Suprapubic skin (tissue), 4 donors: Measurements from ENCODE around the gene RBBP8NL. TPM values are rescaled to one million over a fixed set of nuclear protein-coding genes. Genes with fewer than 3 reads are reported as not detected.
A peak's percentile ranks its signal among the peaks of the same experiment; 100 is the strongest.

Experiments used
- DNase-seq, 2 donors: peaks; one replicate each; pipeline ENCODE4 v3.0.0-alpha.2; 2019; ENCODE audit warnings: low spot score in 2 of 2
- H3K27ac ChIP-seq: fragments of 200-600 bp; sonication (generic); one replicate; pipeline ENCODE4 v1.5.1; 2019
- H3K27me3 ChIP-seq: fragments of 200-600 bp; sonication (generic); one replicate; pipeline ENCODE4 v1.5.1; 2019
- H3K36me3 ChIP-seq: fragments of 200-600 bp; sonication (generic); one replicate; pipeline ENCODE4 v1.5.1; 2019
- H3K4me1 ChIP-seq: fragments of 200-600 bp; sonication (generic); one replicate; pipeline ENCODE4 v1.5.1; 2019
- H3K4me3 ChIP-seq: fragments of 200-600 bp; sonication (generic); one replicate; pipeline ENCODE4 v1.5.1; 2019; ENCODE audit warnings: mild to moderate bottlenecking
- H3K9me3 ChIP-seq: fragments of 200-600 bp; sonication (generic); one replicate; pipeline ENCODE4 v1.5.1; 2019
- EP300 ChIP-seq: sonication (generic); formaldehyde crosslinking; IDR thresholded peaks from one replicate; pipeline ENCODE4 v1.6.1; 2017; ENCODE audit warnings: antibody characterized with exemption
- POLR2A ChIP-seq, 2 donors: fragments of 450-650 bp; IDR thresholded peaks; one replicate each; pipeline ENCODE4 v1.6.1; 2017; ENCODE audit warnings: antibody characterized with exemption in 2 of 2, mild to moderate bottlenecking in 2 of 2, moderate library complexity in 2 of 2
- POLR2AphosphoS5 ChIP-seq, 3 donors: sonication (generic); formaldehyde crosslinking; IDR thresholded peaks; one replicate each; pipeline ENCODE4 v1.6.1; 2017; ENCODE audit warnings: antibody characterized with exemption in 3 of 3
- whole genome bisulfite sequencing: methylation state at CpG from one replicate; pipeline ENCODE4 v1.1.5; 2018; 5-methylcytosine and 5-hydroxymethylcytosine counted together
- total RNA-seq, 4 donors: library from RNA; depleted of rRNA; stranded (reverse); fragments of >200 nt; gene quantifications; one replicate each; pipeline ENCODE4 v1.1.0, GENCODE V29; 2016
- TF ChIP-seq, protein P1 (sequence below), 2 donors: fragments of 200-600 bp in 1 of 2; fragments of 450-650 bp in 1 of 2; sonication (generic) in 1 of 2; IDR thresholded peaks; one replicate each; pipeline ENCODE4 v1.5.1; 2016 to 2019; ENCODE audit warnings: antibody characterized with exemption in 2 of 2, mild to moderate bottlenecking in 1 of 2, moderate library complexity in 1 of 2

The RBBP8NL gene
- total RNA-seq, 4 donors from 2014 or later: 2.0 to 6.6 (median 3.9) TPM

DNA sequence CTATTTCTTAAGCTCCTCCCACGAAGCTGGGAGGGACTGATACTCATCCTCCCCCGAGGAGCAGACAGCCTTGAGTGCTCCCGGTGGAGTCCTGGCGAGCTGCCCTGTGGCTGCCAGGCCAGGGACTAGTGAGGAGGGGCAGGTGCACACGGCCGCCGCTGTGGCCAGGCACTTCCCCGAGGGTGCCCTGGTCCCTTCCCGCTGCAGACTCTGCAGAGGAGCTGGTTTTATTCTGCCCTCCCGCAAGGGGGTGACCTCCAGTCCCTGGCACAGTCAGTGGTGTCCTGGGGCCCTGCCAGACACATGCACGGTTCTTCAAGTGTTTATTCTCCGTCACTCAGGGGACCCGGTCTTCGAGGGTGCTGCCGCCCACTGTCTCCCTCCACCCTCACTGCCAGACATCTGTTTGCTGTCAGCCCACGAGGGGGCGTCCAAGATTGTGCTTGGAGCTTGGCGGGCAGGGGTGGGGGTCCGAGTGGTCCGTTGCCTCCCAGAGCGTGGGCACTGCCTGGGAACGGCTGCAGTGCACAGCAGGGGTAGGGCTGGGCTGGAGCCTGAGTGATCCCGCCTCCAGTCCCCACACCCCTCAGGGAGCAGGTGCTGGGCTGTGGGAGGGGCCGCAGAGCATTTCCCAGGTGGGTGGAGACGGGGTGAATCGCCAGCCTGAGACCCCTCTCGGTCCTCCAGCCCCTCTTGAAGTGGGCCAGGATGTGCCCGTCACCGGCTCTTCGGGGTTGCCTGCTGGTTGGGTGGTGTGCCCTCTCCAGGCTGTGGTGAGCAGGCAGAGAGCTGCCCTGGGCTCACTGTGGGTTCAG is 17.2 kb downstream of the RBBP8NL start:
- no peaks in the 10 kb centered on the region for H3K36me3 ChIP-seq
- 12% methylated on average over 9 of the region's 30 CpGs for WGBS
- H3K27ac ChIP-seq: no peak overlapping the region
- no peak overlapping the region for H3K4me3 ChIP-seq
- no peak for DNase-seq
- no peaks in the 10 kb centered on the region for H3K27me3 ChIP-seq
- no peaks in the 10 kb centered on the region for H3K9me3 ChIP-seq
- TF ChIP-seq EP300: no peak
- TF ChIP-seq, protein P1, sequence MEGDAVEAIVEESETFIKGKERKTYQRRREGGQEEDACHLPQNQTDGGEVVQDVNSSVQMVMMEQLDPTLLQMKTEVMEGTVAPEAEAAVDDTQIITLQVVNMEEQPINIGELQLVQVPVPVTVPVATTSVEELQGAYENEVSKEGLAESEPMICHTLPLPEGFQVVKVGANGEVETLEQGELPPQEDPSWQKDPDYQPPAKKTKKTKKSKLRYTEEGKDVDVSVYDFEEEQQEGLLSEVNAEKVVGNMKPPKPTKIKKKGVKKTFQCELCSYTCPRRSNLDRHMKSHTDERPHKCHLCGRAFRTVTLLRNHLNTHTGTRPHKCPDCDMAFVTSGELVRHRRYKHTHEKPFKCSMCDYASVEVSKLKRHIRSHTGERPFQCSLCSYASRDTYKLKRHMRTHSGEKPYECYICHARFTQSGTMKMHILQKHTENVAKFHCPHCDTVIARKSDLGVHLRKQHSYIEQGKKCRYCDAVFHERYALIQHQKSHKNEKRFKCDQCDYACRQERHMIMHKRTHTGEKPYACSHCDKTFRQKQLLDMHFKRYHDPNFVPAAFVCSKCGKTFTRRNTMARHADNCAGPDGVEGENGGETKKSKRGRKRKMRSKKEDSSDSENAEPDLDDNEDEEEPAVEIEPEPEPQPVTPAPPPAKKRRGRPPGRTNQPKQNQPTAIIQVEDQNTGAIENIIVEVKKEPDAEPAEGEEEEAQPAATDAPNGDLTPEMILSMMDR (IDR thresholded peaks at IDR 0.05): peak in 1 of 2 donors; percentile 16
- peaks cover 36% of the 10 kb centered on the region for H3K4me1 ChIP-seq

DNA sequence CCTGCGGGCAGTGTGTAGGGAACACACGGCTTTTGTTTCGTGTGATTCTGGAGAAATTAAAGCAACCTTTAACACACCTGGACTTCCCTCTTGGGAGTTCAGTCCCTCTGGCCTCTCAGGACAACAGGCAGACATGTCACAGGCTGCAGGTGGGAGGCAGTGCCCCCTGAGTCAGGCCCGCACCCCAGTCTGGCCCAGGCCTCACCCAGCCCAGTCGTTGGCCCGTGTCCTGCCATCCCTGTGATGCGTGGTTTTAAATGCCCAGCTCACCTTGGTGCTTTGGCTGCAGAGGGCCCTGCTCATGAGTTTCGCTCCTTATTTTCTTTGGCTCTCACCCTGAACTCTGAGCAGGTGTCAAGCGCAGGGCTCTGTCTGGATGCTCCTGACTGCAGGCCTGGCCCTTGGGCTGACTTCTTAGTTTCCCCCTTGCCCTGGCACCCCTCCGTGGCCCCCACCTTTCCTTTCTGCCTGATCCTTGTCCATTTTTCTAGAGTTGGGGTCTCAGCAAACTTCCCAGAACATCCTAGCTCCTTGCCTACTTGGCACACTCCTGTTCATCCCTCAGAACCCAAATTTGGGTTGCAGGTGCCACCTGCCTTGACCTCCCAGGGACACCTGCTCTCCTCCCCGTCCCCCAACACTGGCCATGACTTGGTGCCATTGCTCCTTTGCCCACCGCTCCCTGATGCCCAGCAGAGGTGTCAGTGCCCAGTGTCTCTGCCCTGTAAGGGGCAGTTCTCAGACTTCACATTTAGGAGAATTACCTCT is 18.1 kb downstream of the RBBP8NL start:
- H3K4me1 ChIP-seq: peaks cover 39% of the 10 kb centered on the region
- H3K27me3 ChIP-seq: no peaks in the 10 kb centered on the region
- H3K36me3 ChIP-seq: no peaks in the 10 kb centered on the region
- 86% methylated on average over 10 of the region's 12 CpGs for WGBS
- no peaks in the 10 kb centered on the region for H3K9me3 ChIP-seq
- no peak overlapping the region for H3K4me3 ChIP-seq
- no peak for DNase-seq
- TF ChIP-seq POLR2A (IDR thresholded peaks at IDR 0.05): no peak
- TF ChIP-seq EP300: no peak
- TF ChIP-seq POLR2AphosphoS5 (IDR thresholded peaks at IDR 0.05): no peak
- TF ChIP-seq, protein P1 (IDR thresholded peaks at IDR 0.05): no peak
- H3K27ac ChIP-seq: no peak overlapping the region

GRCh38 chr20:62408640-62409039 is 18.7 kb downstream of the RBBP8NL start:
- H3K4me3 ChIP-seq: no peak overlapping the region
- peaks cover 39% of the 10 kb centered on the region for H3K4me1 ChIP-seq
- TF ChIP-seq POLR2A (IDR thresholded peaks at IDR 0.05): no peak
- no peaks in the 10 kb centered on the region for H3K27me3 ChIP-seq
- no peak for DNase-seq
- no peak overlapping the region for H3K27ac ChIP-seq
- 90% methylated on average over 9 of the region's 12 CpGs for WGBS
- no peaks in the 10 kb centered on the region for H3K36me3 ChIP-seq
- no peaks in the 10 kb centered on the region for H3K9me3 ChIP-seq

DNA sequence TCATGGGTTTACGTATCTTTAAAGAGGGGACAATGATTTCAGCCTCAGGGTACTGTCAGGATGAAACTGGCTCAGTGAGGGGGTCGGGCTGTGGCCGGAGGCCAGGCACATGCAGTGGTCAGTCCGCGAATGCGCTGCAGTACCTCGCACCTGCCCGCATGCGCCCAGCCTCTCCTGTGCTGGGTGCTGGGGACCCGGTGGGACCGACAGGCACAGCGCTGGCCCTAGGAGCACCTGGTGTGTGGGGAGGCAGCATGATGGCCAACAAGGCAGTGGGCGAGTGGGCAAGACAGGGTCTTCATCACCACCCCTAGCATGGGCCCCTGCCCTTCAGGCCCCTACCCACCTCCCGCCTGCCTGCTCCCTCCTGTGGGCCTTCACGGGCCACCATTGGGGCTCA is 19.3 kb downstream of the RBBP8NL start:
- no peak overlapping the region for H3K27ac ChIP-seq
- H3K36me3 ChIP-seq: no peaks in the 10 kb centered on the region
- H3K27me3 ChIP-seq: no peaks in the 10 kb centered on the region
- no peak overlapping the region for H3K4me3 ChIP-seq
- H3K9me3 ChIP-seq: no peaks in the 10 kb centered on the region
- TF ChIP-seq POLR2AphosphoS5 (IDR thresholded peaks at IDR 0.05): no peak
- TF ChIP-seq POLR2A (IDR thresholded peaks at IDR 0.05): no peak
- TF ChIP-seq, protein P1 (IDR thresholded peaks at IDR 0.05): no peak
- TF ChIP-seq EP300: no peak
- DNase-seq: no peak
- 86% methylated on average over 12 of the region's 15 CpGs for WGBS
- H3K4me1 ChIP-seq: peaks cover 39% of the 10 kb centered on the region

GRCh38 chr20:62407221-62407992 is 19.9 kb downstream of the RBBP8NL start, which contains the start of gene CABLES2:
CABLES2 (minus strand) TSS chr20:62407285; CDS start chr20:62407276, 9 bp downstream.
- no peak for TF ChIP-seq POLR2A (IDR thresholded peaks at IDR 0.05)
- TF ChIP-seq EP300: no peak
- no peak for TF ChIP-seq POLR2AphosphoS5 (IDR thresholded peaks at IDR 0.05)
- TF ChIP-seq, protein P1 (IDR thresholded peaks at IDR 0.05): peak in 1 of 2 donors; percentile 10

More at GRCh38 chr20:62407221-62407992, 19.9 kb downstream of the RBBP8NL start, which contains the start of gene CABLES2:
- WGBS: 13% methylated on average over 22 of the region's 73 CpGs
- Histone ChIP-seq H3K27me3 (no peaks in the 10 kb centered on the region), H3K9me3 (no peaks in the 10 kb centered on the region), H3K27ac (no peak within 1 kb of the TSS), H3K4me1 (peaks cover 39% of the 10 kb centered on the region), H3K36me3 (no peaks in the 10 kb centered on the region), H3K4me3 (peak within 1 kb of the TSS; percentile 60)
- DNase-seq: peak; percentile 91 to 96
